Suprapubic skin (tissue), 4 donors: ENCODE results near the gene GUCD1.

Experiments
- CTCF ChIP-seq, 2 donors: fragments of 200-600 bp in 1 of 2; fragments of 450-650 bp in 1 of 2; sonication (generic) in 1 of 2; IDR thresholded peaks; one replicate each; pipeline ENCODE4 v1.5.1; 2016 to 2019; ENCODE audit warnings: antibody characterized with exemption in 2 of 2, mild to moderate bottlenecking in 1 of 2, moderate library complexity in 1 of 2
- EP300 ChIP-seq: sonication (generic); formaldehyde crosslinking; IDR thresholded peaks from one replicate; pipeline ENCODE4 v1.6.1; 2017; ENCODE audit warnings: antibody characterized with exemption
- POLR2A ChIP-seq, 2 donors: fragments of 450-650 bp; IDR thresholded peaks; one replicate each; pipeline ENCODE4 v1.6.1; 2017; ENCODE audit warnings: antibody characterized with exemption in 2 of 2, mild to moderate bottlenecking in 2 of 2, moderate library complexity in 2 of 2
- POLR2AphosphoS5 ChIP-seq, 3 donors: sonication (generic); formaldehyde crosslinking; IDR thresholded peaks; one replicate each; pipeline ENCODE4 v1.6.1; 2017; ENCODE audit warnings: antibody characterized with exemption in 3 of 3

DNA sequence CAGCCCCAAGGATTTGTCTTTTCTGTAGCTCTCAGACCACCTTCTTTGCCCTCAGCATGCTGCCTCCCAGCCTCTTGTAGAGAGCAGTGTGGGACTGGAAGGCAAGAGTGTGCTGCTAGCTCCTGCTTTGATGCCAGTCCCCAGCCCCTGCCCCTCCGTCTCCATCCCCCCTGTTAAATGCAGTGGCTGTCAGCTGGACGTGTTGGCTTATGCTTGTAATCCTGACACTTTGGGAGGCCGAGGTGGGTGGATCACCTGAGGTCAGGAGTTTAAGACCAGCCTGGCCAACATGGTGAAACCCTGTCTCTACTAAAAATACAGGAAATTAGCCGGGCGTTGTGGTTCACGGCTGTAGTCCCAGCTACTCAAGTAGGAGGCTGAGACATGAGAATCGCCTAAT, 16.3 kb upstream of the GUCD1 start:
- no peak for TF ChIP-seq POLR2A (IDR thresholded peaks at IDR 0.05)
- TF ChIP-seq CTCF (IDR thresholded peaks at IDR 0.05): no peak
- TF ChIP-seq POLR2AphosphoS5 (IDR thresholded peaks at IDR 0.05): no peak
- no peak for TF ChIP-seq EP300
